ENCODE data around the gene OR10A2. TPM values are rescaled to one million over a fixed set of nuclear protein-coding genes. Genes with fewer than 3 reads are reported as not detected.

OR10A2 gene
- total RNA-seq, 1 donor from 2014 or later = not detected

DNA sequence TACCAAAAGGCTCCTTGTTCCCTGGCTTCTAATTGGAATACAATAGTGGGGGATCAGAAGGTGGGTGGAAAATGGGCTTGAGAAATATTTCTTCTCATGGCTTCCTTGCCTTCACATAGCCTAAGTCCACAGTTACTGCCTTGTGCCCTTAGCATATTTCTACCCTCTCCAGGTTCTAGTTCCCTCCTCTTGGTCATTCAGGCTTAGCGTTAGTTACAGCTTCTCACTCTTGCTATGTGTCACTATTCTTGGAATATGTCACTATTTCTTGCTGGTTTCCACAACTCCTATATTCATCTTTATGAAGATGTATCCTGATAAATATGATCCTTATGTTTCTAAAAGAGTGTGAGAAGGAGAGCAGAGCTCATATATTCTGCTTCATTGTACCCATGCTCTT, 27.0 kb downstream of the OR10A2 start:
- Mint-ChIP-seq H3K4me3 (ENCODE audit: unreplicated experiment) (no peak overlapping the region), H3K27me3 (ENCODE audit: unreplicated experiment) (no peaks in the 10 kb centered on the region), H3K36me3 (ENCODE audit: low read depth, unreplicated experiment) (no peaks in the 10 kb centered on the region), H3K4me1 (ENCODE audit: unreplicated experiment) (peaks cover 13% of the 10 kb centered on the region), H3K27ac (ENCODE audit: unreplicated experiment) (no peak overlapping the region), H3K9me3 (ENCODE audit: unreplicated experiment) (no peaks in the 10 kb centered on the region)
- DNase-seq (ENCODE audit: low spot score) = no peak
- TF ChIP-seq, protein P1, sequence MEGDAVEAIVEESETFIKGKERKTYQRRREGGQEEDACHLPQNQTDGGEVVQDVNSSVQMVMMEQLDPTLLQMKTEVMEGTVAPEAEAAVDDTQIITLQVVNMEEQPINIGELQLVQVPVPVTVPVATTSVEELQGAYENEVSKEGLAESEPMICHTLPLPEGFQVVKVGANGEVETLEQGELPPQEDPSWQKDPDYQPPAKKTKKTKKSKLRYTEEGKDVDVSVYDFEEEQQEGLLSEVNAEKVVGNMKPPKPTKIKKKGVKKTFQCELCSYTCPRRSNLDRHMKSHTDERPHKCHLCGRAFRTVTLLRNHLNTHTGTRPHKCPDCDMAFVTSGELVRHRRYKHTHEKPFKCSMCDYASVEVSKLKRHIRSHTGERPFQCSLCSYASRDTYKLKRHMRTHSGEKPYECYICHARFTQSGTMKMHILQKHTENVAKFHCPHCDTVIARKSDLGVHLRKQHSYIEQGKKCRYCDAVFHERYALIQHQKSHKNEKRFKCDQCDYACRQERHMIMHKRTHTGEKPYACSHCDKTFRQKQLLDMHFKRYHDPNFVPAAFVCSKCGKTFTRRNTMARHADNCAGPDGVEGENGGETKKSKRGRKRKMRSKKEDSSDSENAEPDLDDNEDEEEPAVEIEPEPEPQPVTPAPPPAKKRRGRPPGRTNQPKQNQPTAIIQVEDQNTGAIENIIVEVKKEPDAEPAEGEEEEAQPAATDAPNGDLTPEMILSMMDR (IDR thresholded peaks at IDR 0.05; ENCODE audit: unreplicated experiment) = no peak

DNA sequence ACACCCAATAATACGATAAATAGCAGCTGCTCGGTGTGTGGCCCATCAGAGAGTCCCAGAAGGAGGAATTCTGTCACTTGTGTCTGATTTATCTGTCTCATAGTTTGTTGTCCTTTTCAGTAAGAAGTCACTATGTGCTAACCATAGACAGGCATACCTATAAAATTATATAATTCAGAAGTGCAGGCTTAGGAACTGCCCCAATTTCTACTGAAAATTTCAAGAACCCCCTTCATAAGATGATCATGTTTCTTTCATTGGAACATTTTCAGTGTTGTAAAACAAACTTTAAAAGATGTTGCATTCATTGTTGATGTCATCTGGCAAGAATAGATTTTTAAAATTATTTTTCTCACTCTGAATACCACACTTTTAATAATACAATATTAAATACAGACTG, 29.5 kb downstream of the OR10A2 start, which contains the start of gene OR2D2:
Gene OR2D2 (minus strand): TSS at position 101 of the 400 bp plus-strand sequence. CDS start 0 bp downstream, at position 101.
- TF ChIP-seq, protein P1 (IDR thresholded peaks at IDR 0.05; ENCODE audit: unreplicated experiment) = no peak
- Mint-ChIP-seq H3K9me3 (ENCODE audit: unreplicated experiment) (no peaks in the 10 kb centered on the region), H3K27ac (ENCODE audit: unreplicated experiment) (no peak within 1 kb of the TSS), H3K4me3 (ENCODE audit: unreplicated experiment) (no peak within 1 kb of the TSS), H3K27me3 (ENCODE audit: unreplicated experiment) (peaks cover 1% of the 10 kb centered on the region), H3K4me1 (ENCODE audit: unreplicated experiment) (peaks cover 2% of the 10 kb centered on the region), H3K36me3 (ENCODE audit: low read depth, unreplicated experiment) (no peaks in the 10 kb centered on the region)
- DNase-seq (ENCODE audit: low spot score) = no peak

DNA sequence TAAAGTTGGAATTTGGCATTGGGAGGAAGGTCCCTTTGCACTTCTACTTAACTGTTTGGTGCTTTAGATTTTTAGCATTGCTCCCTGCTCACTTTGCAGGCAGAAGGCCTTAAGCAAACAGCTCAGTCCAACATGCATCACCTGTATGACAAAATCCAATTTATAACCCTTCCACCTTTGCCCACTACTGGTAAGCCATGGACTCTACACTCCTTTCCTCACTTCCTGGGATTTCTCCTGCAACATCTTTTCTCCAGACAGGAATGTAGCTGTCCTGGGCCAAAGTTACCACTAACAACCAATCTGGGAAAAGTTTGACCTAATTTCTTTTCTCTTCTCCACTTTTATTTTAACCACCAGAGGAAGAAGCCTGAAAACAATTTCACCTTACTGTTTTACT, 31.2 kb downstream of the OR10A2 start:
- TF ChIP-seq, protein P1 (IDR thresholded peaks at IDR 0.05; ENCODE audit: unreplicated experiment) = no peak
- H3K27me3 Mint-ChIP-seq (ENCODE audit: unreplicated experiment) = peaks cover 1% of the 10 kb centered on the region
- no peaks in the 10 kb centered on the region for H3K36me3 Mint-ChIP-seq (ENCODE audit: low read depth, unreplicated experiment)
- H3K4me3 Mint-ChIP-seq (ENCODE audit: unreplicated experiment) = no peak overlapping the region
- no peak for DNase-seq (ENCODE audit: low spot score)
- H3K27ac Mint-ChIP-seq (ENCODE audit: unreplicated experiment) = no peak overlapping the region
- H3K4me1 Mint-ChIP-seq (ENCODE audit: unreplicated experiment) = peaks cover 2% of the 10 kb centered on the region
- H3K9me3 Mint-ChIP-seq (ENCODE audit: unreplicated experiment) = no peaks in the 10 kb centered on the region

DNA sequence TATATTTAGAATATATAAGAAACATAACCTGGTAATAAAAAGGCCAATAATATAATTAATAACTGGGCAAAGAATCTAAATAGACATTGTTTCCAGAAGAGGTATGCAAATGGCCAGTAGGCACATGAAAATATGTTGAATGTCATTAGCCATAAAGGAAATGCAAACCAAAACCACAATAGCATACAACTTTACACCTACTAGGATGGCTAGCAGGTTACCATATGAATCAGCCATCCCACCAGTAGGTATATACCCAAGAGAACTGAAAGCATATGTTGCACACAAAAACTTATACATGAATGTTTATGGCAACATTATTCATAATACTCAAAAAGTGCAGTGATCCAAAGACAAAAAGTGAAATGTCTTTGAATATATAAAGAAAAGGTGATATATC, 32.2 kb downstream of the OR10A2 start:
- no peak for DNase-seq (ENCODE audit: low spot score)
- Mint-ChIP-seq H3K27me3 (ENCODE audit: unreplicated experiment) (peaks cover 1% of the 10 kb centered on the region), H3K4me1 (ENCODE audit: unreplicated experiment) (peaks cover 2% of the 10 kb centered on the region), H3K4me3 (ENCODE audit: unreplicated experiment) (no peak overlapping the region), H3K36me3 (ENCODE audit: low read depth, unreplicated experiment) (no peaks in the 10 kb centered on the region), H3K9me3 (ENCODE audit: unreplicated experiment) (no peaks in the 10 kb centered on the region), H3K27ac (ENCODE audit: unreplicated experiment) (no peak overlapping the region)
- TF ChIP-seq, protein P1 (IDR thresholded peaks at IDR 0.05; ENCODE audit: unreplicated experiment) = no peak

DNA sequence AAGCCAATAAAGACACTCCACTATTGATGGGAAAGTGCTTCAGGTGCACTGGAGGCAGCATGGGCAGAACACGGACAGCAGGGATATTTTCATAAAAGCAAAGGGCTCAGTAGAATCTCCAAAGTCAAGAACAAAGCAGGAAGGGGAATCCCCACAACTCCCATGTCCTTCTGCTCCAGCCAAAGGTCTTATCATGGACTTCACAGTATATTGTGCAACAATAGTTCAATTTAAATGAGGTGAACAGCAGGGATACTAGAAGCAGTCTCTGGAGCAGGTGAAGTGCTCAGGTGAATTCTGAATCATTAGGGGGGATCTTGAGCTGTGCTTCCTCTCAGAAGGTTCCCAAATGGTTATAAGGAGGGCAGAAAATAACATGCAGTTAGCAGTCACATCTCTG, 36.1 kb downstream of the OR10A2 start:
- DNase-seq (ENCODE audit: low spot score) = no peak
- Mint-ChIP-seq H3K27me3 (ENCODE audit: unreplicated experiment) (peaks cover 1% of the 10 kb centered on the region), H3K4me3 (ENCODE audit: unreplicated experiment) (no peak overlapping the region), H3K36me3 (ENCODE audit: low read depth, unreplicated experiment) (no peaks in the 10 kb centered on the region), H3K4me1 (ENCODE audit: unreplicated experiment) (no peaks in the 10 kb centered on the region), H3K27ac (ENCODE audit: unreplicated experiment) (no peak overlapping the region), H3K9me3 (ENCODE audit: unreplicated experiment) (no peaks in the 10 kb centered on the region)
- TF ChIP-seq, protein P1 (IDR thresholded peaks at IDR 0.05; ENCODE audit: unreplicated experiment) = no peak
